GM03348 (cell line): ENCODE data around the gene STK11IP.

Experiments used
- DNase-seq: peaks from one replicate; pipeline ENCODE4 v3.0.0; 2012; ENCODE audit warnings: low spot score

STK11IP gene

DNA sequence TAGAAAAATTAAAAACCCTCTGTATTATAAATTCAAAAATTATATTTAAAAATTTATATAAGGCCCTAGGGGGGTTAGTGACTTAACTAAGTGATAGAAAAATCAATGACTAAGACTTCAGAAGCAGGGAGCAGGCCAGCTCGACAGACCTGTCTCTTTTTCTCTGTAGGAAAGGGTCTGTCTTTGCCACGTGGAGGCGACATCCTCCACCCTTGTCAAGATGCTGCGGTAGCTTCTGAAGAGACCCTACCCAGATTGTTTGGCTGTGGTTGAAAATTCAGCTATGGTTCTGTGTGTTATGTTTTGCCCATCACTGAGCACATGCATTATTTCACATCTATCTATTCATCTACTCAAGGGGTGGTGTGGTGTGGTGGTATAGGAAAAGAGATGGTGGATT is 21.6 kb downstream of the STK11IP start:
- DNase-seq = no peak

DNA sequence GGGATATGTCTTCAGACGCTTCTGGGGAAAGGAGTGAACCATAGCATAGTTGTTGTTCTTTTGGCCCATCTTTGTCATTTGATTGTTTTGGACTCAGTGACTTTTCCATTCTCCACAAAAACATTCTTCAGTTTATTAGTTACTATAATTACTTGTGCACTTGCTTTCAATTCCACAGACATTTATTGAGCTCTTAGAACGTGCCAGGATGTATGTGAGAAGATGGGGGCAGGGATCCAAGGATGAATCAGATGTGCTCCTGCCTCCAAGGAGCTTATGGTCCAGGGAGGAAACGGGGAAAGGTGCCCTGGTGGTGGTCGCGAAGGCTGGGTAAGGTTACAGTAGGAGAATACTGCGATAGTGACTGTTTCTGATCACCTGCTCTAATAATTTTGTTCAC is 22.9 kb downstream of the STK11IP start:
- DNase-seq = no peak

DNA sequence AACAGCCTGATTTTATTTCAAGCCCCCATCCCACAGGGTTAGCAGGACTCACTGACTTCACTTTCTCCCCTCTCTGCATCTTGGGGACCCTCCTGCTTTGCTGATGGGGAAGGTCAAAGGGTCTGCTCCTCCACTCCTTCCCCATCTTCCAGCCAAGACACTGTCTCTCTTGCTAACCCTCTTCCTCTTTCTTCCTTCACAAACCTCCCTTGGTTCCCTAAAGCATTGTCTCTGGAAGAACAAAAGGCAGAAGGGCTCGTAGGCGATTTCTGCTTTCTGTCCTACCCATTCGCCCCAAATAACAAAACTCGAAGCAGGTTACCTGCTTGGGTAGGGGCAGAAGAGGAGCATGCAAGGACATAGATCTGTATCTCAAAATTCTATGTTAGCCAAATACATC is 24.3 kb downstream of the STK11IP start:
- no peak for DNase-seq

DNA sequence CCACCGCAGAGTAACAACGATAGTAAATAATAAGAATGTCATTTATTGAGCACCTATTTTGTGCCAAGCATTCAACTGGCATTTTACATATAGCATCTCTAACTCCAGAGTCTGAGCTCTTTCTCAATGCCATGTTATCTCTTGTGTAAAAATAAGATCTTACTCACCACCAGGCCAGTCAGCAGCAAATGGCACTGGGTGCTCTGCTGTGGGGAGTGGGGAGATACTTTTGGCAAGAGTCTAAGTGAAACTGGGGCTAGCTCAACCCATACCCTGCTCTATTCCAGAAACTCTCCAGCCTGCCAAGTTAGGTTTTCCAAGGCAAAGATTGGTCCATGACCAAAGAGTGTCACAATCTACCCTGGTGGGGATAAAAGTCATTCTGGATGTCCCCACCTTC is 24.8 kb downstream of the STK11IP start:
- DNase-seq = no peak

DNA sequence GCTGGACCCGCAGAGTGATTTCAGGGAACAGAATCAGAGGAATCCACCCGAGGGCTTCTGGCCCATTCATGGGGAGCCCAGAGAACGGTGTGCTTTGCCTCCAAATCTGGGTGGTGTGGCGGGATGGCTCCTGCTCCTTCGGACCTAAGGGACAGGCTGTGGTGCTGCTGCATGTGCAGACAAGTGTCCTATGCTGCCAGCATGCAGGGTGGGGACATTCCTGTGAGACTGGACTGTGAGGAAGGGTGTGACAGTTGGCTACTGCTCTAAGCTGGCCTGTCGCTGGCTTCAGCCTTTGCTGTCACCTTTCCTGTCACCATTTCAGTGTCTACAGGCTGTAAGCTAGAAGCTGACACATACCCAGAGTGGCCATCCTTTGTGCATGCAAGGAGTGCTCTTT is 26.9 kb downstream of the STK11IP start:
- no peak for DNase-seq

DNA sequence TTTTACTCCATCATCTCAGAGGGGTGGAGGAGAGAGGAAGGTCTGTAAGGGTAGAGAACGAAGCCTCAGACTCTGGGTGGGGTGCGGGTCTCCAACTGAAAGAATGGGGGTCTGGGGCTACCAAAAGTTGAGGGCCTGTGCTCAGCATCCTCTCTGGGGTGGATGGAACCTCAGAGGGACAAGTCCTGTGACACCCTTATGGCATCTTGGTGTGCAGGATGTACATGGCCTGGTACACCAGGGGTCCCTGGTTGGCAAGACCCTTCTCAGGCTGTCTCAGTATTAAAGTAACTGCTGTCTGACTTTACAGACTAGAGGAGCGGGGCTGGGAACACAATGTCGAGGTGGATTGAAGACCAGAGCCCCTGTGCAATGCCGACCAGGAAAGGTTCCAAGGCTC is 27.5 kb downstream of the STK11IP start:
- DNase-seq = no peak

DNA sequence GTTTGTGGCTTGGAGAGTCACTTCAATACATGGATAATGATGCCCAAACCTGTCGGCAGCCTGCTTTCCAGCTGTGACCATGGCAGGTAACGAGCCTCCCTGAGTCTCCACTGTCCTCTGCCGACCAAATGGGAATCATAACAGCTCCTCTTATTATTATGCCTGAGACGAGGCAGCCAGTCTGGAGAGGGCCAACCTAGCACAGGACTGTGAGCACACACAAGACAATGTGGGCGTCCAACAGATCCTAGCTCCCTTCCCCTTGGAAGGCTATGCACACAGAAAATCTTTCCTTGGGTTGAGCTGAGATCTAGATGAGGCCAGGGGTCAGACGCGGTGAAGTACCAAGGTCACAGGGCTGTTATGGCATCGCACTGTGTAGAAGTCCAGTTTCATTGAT is 28.9 kb downstream of the STK11IP start:
- DNase-seq = no peak

DNA sequence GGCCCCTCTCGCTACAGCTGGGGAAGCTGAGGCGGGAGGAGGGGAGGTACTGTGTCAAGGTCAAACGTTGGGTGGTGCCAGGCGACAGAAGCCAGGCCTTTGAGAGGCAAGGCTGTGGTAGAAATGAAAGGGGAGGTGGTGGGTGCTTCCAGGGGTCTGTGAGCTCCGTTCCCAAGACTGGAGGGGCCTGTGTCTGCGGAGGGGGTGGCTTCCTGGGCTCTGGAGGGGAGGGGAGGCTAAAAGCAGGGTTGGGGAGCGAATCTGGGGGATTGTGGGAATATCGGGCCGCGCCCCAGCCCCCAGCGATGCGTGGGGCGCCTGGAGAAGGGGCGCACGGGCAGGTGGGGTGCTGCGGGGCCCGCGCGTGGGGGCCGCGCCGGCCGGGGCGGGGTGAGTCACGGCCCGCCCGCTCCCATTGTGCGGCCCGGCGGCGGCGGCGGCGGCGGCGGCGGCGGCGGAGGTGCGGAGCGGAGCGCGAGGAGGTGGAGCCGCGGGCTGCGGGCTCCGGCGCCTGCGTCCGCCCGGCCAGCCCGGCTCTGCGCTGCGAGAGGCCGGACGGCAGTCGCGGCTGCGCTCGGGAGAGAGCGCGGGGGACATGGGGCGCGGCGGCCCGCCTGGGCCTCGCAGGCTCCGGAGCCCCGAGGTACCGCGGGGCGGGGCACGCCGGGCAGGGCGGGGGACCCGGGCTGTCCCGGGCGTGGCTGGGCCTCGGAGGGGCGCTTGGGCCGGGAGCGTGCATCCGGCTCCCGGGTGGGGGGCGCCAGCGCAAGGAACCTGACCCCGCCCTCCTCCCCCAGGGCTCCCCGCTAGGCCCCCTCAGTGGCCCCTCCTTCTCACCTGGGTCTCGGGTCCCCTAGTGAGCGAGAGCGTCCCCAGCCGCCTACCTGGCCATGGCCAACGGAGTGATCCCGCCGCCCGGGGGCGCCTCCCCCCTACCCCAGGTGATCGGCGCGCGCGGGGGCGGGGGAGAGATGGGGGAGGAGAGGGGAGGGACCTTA is 29.7 kb downstream of the STK11IP start, which contains the start of gene SLC4A3:
SLC4A3 (plus strand) TSS at position 528 of the 998 bp plus-strand sequence; CDS start at position 891, 363 bp downstream.
- DNase-seq = peak; percentile 90

DNA sequence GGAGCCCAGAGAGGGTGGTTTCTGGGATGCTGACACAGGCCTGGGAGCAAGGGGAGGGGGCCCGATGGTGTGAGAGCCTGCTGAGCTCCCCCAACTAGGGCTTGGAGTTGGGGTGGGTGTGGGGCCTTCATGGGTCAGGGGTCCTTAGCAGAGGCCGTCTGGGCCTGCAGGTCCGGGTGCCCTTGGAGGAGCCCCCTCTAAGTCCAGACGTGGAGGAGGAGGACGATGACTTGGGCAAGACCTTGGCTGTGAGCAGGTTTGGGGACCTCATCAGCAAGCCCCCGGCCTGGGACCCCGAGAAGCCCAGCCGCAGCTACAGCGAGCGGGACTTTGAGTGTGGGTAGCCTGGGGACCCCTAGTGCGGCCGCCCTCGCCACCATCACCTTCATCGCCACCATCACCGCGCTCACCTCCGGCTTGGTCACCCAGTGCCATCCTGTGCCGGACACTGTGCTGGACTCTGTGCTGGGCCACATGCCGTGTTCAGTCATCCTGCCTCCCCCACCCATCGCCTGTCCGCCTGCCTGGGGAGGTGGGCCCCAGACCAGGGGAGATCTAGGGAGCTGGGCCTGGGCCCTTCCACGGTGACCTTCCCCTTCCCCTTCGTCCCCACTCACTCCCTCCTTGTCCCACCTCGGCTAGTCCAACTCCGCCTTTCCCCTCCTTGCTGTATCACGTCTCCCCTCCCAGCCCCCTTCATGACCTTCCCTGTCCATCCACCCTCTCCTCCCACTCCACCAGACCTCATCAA is 30.8 kb downstream of the STK11IP start:
- DNase-seq = no peak

DNA sequence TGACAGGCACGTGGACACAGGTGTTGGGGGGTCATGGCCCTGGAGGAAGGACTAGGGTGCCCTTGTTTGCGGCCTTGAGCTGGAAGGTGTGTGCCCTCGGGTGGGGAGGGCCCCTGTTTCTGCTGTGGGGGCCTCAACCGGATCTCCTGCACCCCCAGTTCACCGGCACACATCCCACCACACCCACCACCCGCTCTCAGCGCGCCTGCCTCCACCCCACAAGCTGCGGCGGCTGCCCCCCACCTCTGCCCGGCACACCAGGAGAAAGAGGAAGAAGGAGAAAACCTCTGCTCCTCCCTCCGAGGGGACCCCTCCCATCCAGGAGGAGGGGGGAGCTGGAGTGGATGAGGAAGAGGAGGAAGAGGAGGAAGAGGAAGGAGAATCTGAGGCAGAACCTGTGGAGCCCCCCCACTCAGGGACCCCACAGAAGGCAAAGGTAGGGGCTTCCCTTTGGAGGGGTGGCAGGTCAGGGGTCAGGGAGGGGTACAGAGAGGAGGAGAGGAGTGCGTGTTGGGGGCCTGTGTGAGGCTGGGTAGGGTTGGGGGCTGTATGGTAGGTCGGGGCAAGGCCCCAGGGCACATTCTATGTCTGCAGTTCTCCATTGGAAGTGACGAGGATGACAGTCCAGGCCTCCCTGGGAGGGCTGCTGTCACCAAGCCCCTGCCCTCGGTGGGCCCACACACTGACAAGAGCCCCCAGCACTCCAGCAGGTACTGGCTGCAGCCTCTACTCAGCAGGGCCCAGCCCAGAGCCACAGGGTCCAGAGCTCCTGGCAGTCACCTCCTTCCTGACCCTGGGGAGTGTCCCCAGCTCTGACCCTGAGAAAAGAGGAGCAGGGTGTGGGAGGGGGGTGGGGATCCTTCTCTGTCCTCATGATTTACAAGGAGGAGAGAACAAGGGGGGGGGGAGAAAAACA is 31.6 kb downstream of the STK11IP start:
- no peak for DNase-seq

DNA sequence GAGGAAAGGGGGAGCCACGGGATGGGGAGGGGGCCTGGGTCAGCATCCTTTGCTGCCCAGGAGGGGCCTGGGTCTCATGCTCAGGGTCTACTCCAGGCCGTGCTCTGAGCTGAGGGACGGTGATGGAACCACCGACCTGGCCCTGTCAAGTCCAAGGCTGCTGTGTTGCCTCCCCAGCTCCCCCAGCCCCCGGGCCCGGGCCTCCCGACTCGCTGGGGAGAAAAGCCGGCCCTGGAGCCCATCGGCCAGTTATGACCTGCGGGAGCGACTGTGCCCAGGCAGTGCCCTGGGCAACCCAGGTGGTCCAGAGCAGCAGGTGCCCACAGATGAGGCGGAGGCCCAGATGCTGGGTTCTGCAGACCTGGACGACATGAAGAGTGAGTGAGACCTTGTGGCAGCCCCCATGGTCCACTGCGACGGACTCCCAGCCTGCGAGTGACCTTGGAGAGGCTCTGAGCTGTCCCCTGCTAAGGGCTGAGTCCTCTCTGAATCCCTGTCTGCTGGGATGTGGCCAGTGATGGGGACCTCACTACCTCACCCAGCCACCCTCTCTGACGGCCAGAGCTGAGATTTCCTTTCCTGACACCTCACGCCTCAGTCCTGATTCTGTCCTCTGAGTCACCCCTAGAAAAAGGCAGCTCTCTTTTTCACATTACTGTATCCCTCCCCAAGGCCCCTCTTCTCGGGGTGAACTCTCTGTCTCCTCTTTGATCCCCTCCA is 32.5 kb downstream of the STK11IP start:
- no peak for DNase-seq

DNA sequence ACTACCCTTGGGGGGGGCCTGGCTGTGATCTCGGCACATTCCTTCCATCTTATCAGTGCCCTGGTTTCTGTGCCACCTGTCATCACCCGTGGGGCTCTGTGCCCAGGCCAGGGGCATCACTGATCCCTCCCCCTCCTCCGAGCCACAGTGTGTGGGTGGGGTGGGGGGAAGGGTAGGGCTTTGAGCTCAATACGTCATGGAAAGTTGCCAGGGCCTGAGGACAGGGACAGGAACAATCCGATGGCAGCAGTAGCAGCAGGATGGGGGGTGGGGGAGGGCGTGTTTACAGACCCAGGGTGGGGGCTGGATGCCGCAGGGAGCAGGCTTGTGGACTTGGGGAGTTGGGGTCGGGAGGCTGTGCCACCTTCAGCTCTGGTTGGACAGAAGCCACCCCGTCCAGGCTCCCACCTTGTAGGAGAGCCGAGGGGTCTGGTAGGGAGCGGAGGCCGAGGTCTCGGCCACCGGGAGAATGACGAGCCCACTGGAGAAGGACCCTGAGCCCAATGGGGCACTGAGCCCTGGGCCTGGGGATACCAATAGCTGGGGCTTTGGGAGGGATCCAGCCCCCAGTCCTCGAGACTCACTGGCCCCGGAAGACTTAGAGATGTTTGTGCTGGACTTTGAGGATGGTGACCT is 33.2 kb downstream of the STK11IP start:
- DNase-seq = no peak

DNA sequence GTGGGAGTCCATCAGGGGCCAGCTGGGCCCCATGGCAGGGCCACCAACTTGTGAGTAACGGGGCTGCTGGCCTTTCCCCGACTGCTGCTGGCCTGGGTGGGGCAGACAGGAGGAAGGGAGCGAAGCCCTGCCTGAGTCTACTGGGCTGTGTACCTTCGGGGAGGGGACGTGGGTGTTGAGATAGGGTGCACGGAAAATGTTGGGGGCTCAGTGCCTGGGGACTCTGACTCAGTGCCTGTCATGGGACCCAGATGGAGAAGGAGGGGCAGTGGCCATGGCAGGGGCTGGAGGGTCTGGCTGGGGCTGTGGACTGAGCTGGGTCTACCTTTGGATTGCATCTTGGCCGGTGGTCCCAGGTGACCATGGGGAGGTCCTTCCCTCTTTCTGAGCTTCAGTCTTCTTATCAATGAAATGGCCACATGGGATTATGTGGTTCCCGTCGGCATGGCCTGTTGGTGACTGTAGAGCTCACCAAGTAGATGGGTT is 33.8 kb downstream of the STK11IP start:
- DNase-seq = no peak

DNA sequence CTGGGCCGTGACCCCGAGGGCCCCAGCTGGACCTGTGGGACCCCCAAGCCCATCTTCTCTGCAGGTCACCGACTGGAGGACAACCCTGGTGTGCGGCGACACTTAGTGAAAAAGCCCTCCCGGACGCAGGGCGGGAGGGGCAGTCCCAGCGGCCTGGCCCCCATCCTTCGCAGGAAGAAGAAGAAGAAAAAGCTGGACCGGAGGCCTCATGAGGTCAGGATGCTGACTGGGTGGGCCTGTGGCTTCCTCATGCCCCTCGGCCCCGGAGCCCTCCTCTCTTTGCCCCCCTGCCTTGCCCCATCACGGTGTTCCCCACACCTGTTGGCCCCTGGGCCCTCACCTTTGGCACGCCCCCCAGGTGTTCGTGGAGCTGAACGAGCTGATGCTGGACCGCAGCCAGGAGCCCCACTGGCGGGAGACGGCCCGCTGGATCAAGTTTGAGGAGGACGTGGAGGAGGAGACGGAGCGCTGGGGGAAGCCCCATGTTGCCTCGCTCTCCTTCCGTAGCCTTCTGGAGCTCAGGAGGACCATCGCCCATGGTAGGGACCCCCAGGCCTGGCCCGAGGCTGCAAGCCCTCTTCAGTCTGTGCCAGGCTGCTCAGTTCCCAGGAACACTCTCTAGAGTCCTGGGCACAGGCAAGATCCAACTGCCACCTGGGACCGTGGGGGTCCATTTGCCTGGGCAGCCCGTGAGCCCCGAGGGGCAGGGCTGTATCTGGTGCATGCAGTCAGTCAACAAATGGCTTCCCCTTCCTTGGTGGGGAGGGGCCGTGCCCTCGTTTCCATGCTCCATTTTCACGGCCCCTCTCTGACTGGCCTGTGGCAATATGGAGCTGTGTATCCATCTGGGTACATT is 34.5 kb downstream of the STK11IP start:
- DNase-seq = no peak

DNA sequence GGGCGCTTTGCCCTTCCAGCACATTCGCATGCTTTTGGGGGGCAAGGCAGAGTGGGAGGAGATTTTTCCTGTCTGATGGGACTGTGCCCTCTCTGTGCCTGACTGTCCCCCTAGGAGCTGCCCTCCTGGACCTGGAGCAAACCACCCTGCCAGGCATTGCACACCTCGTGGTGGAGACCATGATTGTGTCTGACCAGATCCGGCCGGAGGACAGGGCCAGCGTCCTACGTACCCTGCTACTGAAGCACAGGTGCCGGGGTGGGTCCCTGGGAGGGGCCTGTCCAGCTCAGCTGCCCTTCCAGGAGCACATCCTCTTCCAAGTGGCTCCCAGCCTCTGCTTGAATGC is 35.1 kb downstream of the STK11IP start:
- no peak for DNase-seq

DNA sequence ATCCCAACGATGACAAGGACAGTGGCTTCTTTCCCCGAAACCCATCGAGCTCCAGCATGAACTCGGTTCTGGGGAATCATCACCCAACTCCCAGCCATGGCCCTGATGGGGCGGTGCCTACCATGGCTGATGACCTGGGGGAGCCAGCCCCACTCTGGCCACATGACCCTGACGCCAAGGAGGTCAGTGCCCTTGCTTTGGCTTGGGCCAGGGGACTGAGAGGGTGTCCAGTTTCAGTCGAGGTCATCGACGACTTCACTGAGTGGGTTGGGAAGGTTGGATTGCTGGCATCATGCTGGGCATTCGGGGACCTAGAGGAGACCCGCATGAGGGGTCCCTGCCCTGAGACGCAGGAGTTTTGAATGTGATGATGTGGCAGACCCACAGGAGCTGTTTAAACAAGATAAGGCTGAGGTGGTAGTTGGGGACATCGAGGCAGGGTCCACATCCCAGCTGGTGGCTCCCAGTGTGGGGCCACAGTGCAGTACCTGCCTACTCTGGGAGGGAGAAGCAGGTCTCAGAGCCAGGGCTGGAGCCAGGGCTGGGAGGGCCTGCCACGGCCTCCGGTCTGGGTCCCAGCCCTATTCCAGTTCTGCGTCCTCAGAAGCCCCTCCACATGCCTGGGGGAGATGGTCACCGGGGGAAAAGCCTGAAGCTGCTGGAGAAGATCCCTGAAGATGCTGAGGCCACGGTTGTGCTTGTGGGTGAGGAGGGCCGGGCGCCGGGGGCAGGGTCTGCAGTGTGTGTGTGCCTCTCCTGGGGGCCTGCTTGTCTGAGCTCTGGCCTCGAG is 35.8 kb downstream of the STK11IP start:
- no peak for DNase-seq

DNA sequence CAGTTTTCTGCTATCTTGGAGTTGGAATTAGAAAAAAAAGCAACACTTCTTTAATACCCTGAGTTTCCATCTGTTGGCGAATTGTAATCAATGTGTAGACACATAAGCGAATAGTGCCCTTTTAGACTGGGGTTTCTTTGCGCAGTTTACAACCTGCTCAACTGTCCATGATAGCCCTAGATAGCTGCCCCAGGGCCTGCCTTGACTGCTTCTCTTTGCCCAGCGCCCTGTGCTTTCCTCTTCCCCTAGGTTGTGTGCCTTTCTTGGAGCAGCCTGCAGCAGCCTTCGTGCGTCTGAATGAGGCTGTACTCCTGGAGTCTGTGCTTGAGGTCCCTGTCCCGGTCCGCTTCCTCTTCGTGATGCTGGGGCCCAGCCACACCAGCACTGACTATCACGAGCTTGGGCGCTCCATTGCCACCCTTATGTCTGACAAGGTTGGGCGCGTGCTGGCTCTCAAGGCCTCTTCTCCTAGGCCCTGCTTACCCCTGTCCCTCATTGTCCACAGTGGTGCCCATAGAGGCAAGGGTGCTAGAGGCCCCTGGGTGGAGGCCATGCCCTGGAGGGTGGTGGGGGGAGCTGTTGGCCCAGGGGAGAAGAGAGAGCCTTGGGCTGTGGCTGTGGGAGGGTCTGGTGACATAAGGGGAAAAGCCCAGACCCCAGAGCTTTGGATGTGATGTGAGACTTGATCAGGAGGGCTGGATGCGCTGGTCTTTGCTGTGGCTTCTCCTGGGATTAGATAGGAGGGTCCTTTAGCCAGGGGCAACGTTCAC is 36.7 kb downstream of the STK11IP start:
- no peak for DNase-seq
